ENCODE measurements around the gene GPR15.

The GPR15 gene

GRCh38 chr3:98554580-98554979, 22.8 kb downstream of the GPR15 start:
- TF ChIP-seq CTCF (IDR thresholded peaks at IDR 0.05; ENCODE audit: insufficient read depth, low read length), result no peak
- H3K4me3 ChIP-seq (replicated peaks; ENCODE audit: insufficient read depth, low read length), result no peak overlapping the region
- no peak overlapping the region for H3K27ac ChIP-seq (replicated peaks)

DNA sequence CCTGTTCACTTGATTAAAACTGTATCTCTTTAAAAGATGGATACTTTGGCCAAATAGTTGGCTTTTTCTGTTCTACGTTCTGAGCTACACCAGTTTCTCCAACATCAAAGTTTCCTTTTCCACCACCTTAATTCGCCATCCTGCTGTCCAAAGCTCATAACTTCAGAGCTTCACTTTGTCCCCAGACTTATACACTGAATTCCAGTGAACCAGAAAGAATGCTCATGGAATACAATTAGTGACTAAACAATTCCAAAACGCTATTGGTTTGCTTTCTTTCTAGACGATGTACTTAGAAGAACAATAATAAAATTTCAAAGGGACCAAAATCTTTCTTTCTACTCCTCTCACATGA, 23.2 kb downstream of the GPR15 start:
- no peak overlapping the region for H3K27ac ChIP-seq (replicated peaks)
- no peaks in the 10 kb centered on the region for H3K27me3 ChIP-seq (ENCODE audit: insufficient read depth, poor library complexity, severe bottlenecking)
- DNase-seq (ENCODE audit: low read depth in 1 of 2, low spot score in 1 of 2), result no peak
- TF ChIP-seq POLR2AphosphoS5 (IDR thresholded peaks at IDR 0.05; ENCODE audit: low read depth) (no peak), CTCF (IDR thresholded peaks at IDR 0.05; ENCODE audit: insufficient read depth, low read length) (no peak), GABPA (IDR thresholded peaks at IDR 0.05; ENCODE audit: low read depth) (no peak)
- H3K4me3 ChIP-seq (replicated peaks; ENCODE audit: insufficient read depth, low read length), result no peak overlapping the region

More at GRCh38 chr3:98554580-98554979, 22.8 kb downstream of the GPR15 start:
- H3K27me3 ChIP-seq (ENCODE audit: insufficient read depth, poor library complexity, severe bottlenecking), result no peaks in the 10 kb centered on the region
- no peak for DNase-seq (ENCODE audit: low read depth in 1 of 2, low spot score in 1 of 2)

- H3K4me3 ChIP-seq (replicated peaks; ENCODE audit: insufficient read depth, low read length), result no peak overlapping the region
- TF ChIP-seq GABPA (IDR thresholded peaks at IDR 0.05; ENCODE audit: low read depth), result no peak
- no peak for TF ChIP-seq REST (IDR thresholded peaks at IDR 0.05; ENCODE audit: insufficient replicate concordance, low read depth)
- no peak for TF ChIP-seq POLR2AphosphoS5 (IDR thresholded peaks at IDR 0.05; ENCODE audit: low read depth)
- TF ChIP-seq SPI1 (IDR thresholded peaks at IDR 0.05; ENCODE audit: borderline replicate concordance, low read depth), result no peak
- no peak for TF ChIP-seq CTCF (IDR thresholded peaks at IDR 0.05; ENCODE audit: insufficient read depth, low read length)
- no peaks in the 10 kb centered on the region for H3K27me3 ChIP-seq (ENCODE audit: insufficient read depth, poor library complexity, severe bottlenecking)
- no peak for DNase-seq (ENCODE audit: low read depth in 1 of 2, low spot score in 1 of 2)
- H3K27ac ChIP-seq (replicated peaks), result no peak overlapping the region
Measured at GRCh38 chr3:98556164-98557130, 24.7 kb downstream of the GPR15 start.

DNA sequence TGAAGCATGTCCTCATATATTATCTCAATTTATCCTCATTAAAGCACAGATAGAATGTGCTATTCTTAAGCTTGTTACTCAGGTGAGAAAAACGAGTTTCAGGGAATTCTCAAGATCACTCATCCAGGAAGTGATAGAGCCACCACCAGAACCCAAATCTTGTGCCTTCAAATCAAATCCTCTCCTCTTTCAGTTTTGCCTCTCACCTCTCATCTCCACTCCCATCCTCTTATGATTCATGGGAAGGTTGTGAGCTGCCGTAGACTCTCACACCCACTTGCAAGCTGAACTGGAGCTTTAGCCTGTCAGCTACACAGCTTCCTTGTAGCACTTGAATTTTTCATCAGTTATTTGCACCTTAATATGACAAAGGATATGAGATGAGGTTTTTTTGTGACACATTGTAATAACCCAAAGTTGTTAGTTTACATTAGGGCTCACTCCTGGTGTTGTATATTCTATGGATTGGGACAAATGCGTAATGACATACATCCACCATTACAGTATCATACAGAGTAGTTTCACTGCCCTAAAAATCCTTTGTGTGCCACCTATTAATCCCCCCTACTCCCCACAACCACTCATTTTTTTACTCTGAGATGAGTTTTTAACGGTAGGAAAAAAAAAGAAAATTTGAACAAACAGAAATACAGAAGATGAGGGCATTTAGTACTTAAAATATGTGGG, 25.7 kb downstream of the GPR15 start:
- Histone ChIP-seq H3K27ac (replicated peaks) (no peak overlapping the region), H3K27me3 (ENCODE audit: insufficient read depth, poor library complexity, severe bottlenecking) (no peaks in the 10 kb centered on the region), H3K4me3 (replicated peaks; ENCODE audit: insufficient read depth, low read length) (no peak overlapping the region)
- no peak for DNase-seq (ENCODE audit: low read depth in 1 of 2, low spot score in 1 of 2)
- TF ChIP-seq POLR2AphosphoS5 (IDR thresholded peaks at IDR 0.05; ENCODE audit: low read depth) (no peak), SPI1 (IDR thresholded peaks at IDR 0.05; ENCODE audit: borderline replicate concordance, low read depth) (no peak), GABPA (IDR thresholded peaks at IDR 0.05; ENCODE audit: low read depth) (no peak), REST (IDR thresholded peaks at IDR 0.05; ENCODE audit: insufficient replicate concordance, low read depth) (no peak), CTCF (IDR thresholded peaks at IDR 0.05; ENCODE audit: insufficient read depth, low read length) (no peak)

Measured in HL-60 (cell line).